Measurements from ENCODE around the gene CEBPZOS. TPM values are rescaled to one million over a fixed set of nuclear protein-coding genes. Genes with fewer than 3 reads are reported as not detected.

CEBPZOS gene
- total and polyA plus RNA-seq, 8 donors, result 2.9 to 52.5 (median 32.4) TPM

DNA sequence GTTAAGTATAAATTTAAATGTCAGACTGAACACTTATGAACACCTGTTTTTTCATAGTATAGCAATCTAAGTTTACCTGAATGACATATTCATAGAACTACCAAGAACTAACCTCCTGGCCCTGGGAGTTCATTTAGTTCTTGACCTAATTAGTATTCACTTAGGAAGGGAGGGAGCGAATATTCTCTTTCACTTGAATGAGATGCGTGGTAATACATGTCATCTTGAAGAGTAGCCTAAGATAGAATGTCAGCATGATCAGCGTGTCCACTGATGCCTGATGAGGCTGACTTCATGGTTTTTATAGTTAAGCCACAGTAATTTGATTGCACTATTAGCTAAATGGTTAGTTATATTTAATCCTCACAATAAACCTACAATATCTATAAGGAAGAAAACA lies 48.5 kb downstream of the CEBPZOS start:
- no peak for TF ChIP-seq POLR2A (IDR thresholded peaks at IDR 0.05)
- no peak for TF ChIP-seq POLR2AphosphoS5 (IDR thresholded peaks at IDR 0.05)
- TF ChIP-seq, protein P1, sequence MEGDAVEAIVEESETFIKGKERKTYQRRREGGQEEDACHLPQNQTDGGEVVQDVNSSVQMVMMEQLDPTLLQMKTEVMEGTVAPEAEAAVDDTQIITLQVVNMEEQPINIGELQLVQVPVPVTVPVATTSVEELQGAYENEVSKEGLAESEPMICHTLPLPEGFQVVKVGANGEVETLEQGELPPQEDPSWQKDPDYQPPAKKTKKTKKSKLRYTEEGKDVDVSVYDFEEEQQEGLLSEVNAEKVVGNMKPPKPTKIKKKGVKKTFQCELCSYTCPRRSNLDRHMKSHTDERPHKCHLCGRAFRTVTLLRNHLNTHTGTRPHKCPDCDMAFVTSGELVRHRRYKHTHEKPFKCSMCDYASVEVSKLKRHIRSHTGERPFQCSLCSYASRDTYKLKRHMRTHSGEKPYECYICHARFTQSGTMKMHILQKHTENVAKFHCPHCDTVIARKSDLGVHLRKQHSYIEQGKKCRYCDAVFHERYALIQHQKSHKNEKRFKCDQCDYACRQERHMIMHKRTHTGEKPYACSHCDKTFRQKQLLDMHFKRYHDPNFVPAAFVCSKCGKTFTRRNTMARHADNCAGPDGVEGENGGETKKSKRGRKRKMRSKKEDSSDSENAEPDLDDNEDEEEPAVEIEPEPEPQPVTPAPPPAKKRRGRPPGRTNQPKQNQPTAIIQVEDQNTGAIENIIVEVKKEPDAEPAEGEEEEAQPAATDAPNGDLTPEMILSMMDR (IDR thresholded peaks at IDR 0.05), result no peak
- no peak for TF ChIP-seq EP300 (IDR thresholded peaks at IDR 0.05)
- intact Hi-C loops (cut with DNase I; ENCODE audit: low total_unique reads), result no loop called here
- H3K36me3 ChIP-seq, result peaks cover 26 to 96% (median 94%) of the 10 kb centered on the region in 4 donors
- no peak overlapping the region for H3K27ac ChIP-seq
- no peaks in the 10 kb centered on the region for H3K4me1 ChIP-seq
- no peaks in the 10 kb centered on the region for H3K27me3 ChIP-seq
- no peak overlapping the region for H3K4me3 ChIP-seq
- no peaks in the 10 kb centered on the region for H3K9me3 ChIP-seq
- no peak for DNase-seq
- WGBS, 5 donors, result 88 to 97% (median 96%) methylated on average over 3 of the region's 3 CpGs

- Histone ChIP-seq H3K4me1 (peaks cover 0 to 3% (median 0%) of the 10 kb centered on the region in 4 donors), H3K36me3 (peaks cover 26 to 98% (median 93%) of the 10 kb centered on the region in 4 donors), H3K4me3 (no peak overlapping the region), H3K27me3 (no peaks in the 10 kb centered on the region), H3K27ac (no peak overlapping the region), H3K9me3 (no peaks in the 10 kb centered on the region)
- DNase-seq, result no peak
- intact Hi-C loops (cut with DNase I; ENCODE audit: low total_unique reads), result no loop called here
- no peak for TF ChIP-seq POLR2A (IDR thresholded peaks at IDR 0.05)
- TF ChIP-seq POLR2AphosphoS5 (IDR thresholded peaks at IDR 0.05), result no peak
- TF ChIP-seq EP300 (IDR thresholded peaks at IDR 0.05), result no peak
- TF ChIP-seq, protein P1 (IDR thresholded peaks at IDR 0.05), result no peak
These were observed 49.9 kb downstream of the CEBPZOS start for GRCh38 chr2:37246205-37246604.

GRCh38 chr2:37250869-37251740 lies 54.8 kb downstream of the CEBPZOS start:
- no peak for TF ChIP-seq POLR2AphosphoS5 (IDR thresholded peaks at IDR 0.05)
- TF ChIP-seq EP300 (IDR thresholded peaks at IDR 0.05), result no peak
- TF ChIP-seq, protein P1 (IDR thresholded peaks at IDR 0.05), result no peak
- no peak for TF ChIP-seq POLR2A (IDR thresholded peaks at IDR 0.05)
- Histone ChIP-seq H3K36me3 (peaks cover 45 to 99% (median 95%) of the 10 kb centered on the region in 4 donors), H3K27ac (no peak overlapping the region), H3K4me3 (no peak overlapping the region), H3K4me1 (peaks cover 0 to 3% (median 0%) of the 10 kb centered on the region in 4 donors), H3K9me3 (no peaks in the 10 kb centered on the region), H3K27me3 (no peaks in the 10 kb centered on the region)
- no peak for DNase-seq
- intact Hi-C loops (cut with DNase I; ENCODE audit: low total_unique reads), result no loop called here
- 65 to 76% (median 69%) methylated on average over 5 of the region's 5 CpGs for WGBS, 5 donors

Other genes with a start within 250 kb of the CEBPZOS start
- 10 to 100 TPM in 4 of 5 donors, 1 to 10 TPM in 1; 5.8 to 34.9 (median 20.1) TPM for gene STRN, start 230.0 kb upstream of the CEBPZOS start, total RNA-seq
- gene STRN, start 230.0 kb upstream of the CEBPZOS start, polyA plus RNA-seq, result 1 to 10 TPM; 3.5 to 5.7 (median 3.7) TPM
- gene HEATR5B, start 112.1 kb upstream of the CEBPZOS start, total RNA-seq, result 10 to 100 TPM; 24.8 to 95.1 (median 53.1) TPM
- 1 to 10 TPM; 3.2 to 6.1 (median 4.3) TPM for gene HEATR5B, start 112.1 kb upstream of the CEBPZOS start, polyA plus RNA-seq
- gene GPATCH11, start 112.0 kb upstream of the CEBPZOS start, total RNA-seq, result 1 to 10 TPM in 4 of 5 donors, under 1 TPM in 1; 0.45 to 7.9 (median 4.8) TPM
- 1 to 10 TPM; 2.2 to 6.7 (median 4.7) TPM for gene GPATCH11, start 112.0 kb upstream of the CEBPZOS start, polyA plus RNA-seq
- gene EIF2AK2, start 39.5 kb upstream of the CEBPZOS start, total RNA-seq, result 10 to 100 TPM in 4 of 5 donors, 1 to 10 TPM in 1; 7.5 to 55.3 (median 40.2) TPM
- gene EIF2AK2, start 39.5 kb upstream of the CEBPZOS start, polyA plus RNA-seq, result 1 to 10 TPM; 4.7 to 7.3 (median 5.2) TPM
- gene SULT6B1, start 7.8 kb upstream of the CEBPZOS start, total RNA-seq, result not detected
- not detected for gene SULT6B1, start 7.8 kb upstream of the CEBPZOS start, polyA plus RNA-seq
- gene CEBPZ, start 35.1 kb downstream of the CEBPZOS start, total RNA-seq, result 10 to 100 TPM; 18.7 to 58.2 (median 43.4) TPM
- 10 to 100 TPM; 40.3 to 59.4 (median 54.2) TPM for gene CEBPZ, start 35.1 kb downstream of the CEBPZOS start, polyA plus RNA-seq
- gene NDUFAF7, start 35.2 kb downstream of the CEBPZOS start, total RNA-seq, result 10 to 100 TPM; 19.6 to 79.9 (median 26.4) TPM
- 10 to 100 TPM in 1 of 3 donors, 1 to 10 TPM in 2; 7.3 to 11.1 (median 8.9) TPM for gene NDUFAF7, start 35.2 kb downstream of the CEBPZOS start, polyA plus RNA-seq
- gene PRKD3, start 128.3 kb downstream of the CEBPZOS start, total RNA-seq, result 10 to 100 TPM in 4 of 5 donors, 1 to 10 TPM in 1; 7.0 to 86.5 (median 15.2) TPM
- gene PRKD3, start 128.3 kb downstream of the CEBPZOS start, polyA plus RNA-seq, result 10 to 100 TPM in 1 of 3 donors, 1 to 10 TPM in 2; 4.2 to 14.7 (median 9.5) TPM
- gene QPCT, start 148.1 kb downstream of the CEBPZOS start, total RNA-seq, result 10 to 100 TPM in 2 of 5 donors, 1 to 10 TPM in 2, not detected in 1; 1.3 to 26.6 (median 8.6) TPM
- gene QPCT, start 148.1 kb downstream of the CEBPZOS start, polyA plus RNA-seq, result 1 to 10 TPM; 1.6 to 4.4 (median 3.7) TPM

All from stomach (tissue), 9 donors.